ENCODE data around the gene SPTAN1. TPM values are rescaled to one million over a fixed set of nuclear protein-coding genes. Genes with fewer than 3 reads are reported as not detected.

The SPTAN1 gene
- total RNA-seq, 1 donor from 2014 or later, result 237 TPM

DNA sequence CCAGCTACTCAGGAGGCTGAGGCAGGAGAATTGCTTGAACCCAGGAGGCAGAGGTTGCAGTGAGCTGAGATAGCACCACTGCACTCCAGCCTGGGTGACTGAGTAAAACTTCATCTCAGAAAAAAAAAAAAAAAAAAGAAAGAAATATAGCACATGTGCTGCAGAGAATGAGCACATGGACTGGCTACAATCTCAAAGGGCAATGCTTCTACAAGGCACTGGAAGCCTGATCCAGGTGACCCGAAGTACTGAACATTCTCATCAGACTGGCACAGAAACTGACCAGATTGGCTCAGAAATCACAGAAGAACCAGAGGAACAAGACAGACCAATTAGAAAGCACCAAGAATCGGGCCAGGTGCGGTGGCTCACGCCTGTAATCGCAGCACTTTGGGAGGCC lies 99.4 kb downstream of the SPTAN1 start:
- intact Hi-C loops (cut with micrococcal nuclease), result no loop called here
- POLR2A ChIA-PET, result interaction anchor here (0.6 to 0.9 kb wide), 3 partner anchors 37 to 121 kb away, joined by 3 to 8 read pairs (median 7); partner anchors contain the start of gene SET
- no peak for ATAC-seq (ENCODE audit: low read depth)
- TF ChIP-seq, protein P1, sequence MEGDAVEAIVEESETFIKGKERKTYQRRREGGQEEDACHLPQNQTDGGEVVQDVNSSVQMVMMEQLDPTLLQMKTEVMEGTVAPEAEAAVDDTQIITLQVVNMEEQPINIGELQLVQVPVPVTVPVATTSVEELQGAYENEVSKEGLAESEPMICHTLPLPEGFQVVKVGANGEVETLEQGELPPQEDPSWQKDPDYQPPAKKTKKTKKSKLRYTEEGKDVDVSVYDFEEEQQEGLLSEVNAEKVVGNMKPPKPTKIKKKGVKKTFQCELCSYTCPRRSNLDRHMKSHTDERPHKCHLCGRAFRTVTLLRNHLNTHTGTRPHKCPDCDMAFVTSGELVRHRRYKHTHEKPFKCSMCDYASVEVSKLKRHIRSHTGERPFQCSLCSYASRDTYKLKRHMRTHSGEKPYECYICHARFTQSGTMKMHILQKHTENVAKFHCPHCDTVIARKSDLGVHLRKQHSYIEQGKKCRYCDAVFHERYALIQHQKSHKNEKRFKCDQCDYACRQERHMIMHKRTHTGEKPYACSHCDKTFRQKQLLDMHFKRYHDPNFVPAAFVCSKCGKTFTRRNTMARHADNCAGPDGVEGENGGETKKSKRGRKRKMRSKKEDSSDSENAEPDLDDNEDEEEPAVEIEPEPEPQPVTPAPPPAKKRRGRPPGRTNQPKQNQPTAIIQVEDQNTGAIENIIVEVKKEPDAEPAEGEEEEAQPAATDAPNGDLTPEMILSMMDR (IDR thresholded peaks at IDR 0.05), result no peak
- peaks cover 19% of the 10 kb centered on the region for H3K4me1 Mint-ChIP-seq
- no peaks in the 10 kb centered on the region for H3K27me3 Mint-ChIP-seq
- no peak overlapping the region for H3K27ac Mint-ChIP-seq
- no peaks in the 10 kb centered on the region for H3K9me3 Mint-ChIP-seq
- CTCF ChIA-PET, result interaction anchor here (0.7 kb wide), 1 partner anchor 297 kb away, joined by 3 read pairs; no protein-coding TSS in a partner anchor
- DNase-seq, result no peak
- peaks cover 4% of the 10 kb centered on the region for H3K36me3 Mint-ChIP-seq (ENCODE audit: low read depth)
- no peak overlapping the region for H3K4me3 Mint-ChIP-seq

DNA sequence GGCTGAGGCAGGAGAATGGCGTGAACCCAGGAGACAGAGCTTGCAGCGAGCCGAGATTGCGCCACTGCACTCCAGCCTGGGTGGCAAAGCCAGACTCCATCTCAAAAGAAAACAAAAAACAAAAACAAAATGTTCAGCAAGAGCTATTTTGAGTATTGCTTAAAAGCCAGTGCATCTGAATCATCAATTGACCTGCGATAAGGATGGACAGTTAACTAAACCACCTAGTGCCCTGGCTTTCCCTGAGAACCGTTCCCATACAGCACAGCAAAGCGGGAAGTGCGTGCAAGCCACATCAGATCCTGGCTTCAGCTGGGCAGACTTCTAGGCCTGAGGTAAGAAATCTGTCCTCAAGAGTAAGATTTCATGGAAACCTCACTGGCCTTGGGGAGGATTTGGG lies 101.5 kb downstream of the SPTAN1 start:
- no peak overlapping the region for H3K4me3 Mint-ChIP-seq
- no peaks in the 10 kb centered on the region for H3K27me3 Mint-ChIP-seq
- DNase-seq (no peak), ATAC-seq (ENCODE audit: low read depth) (no peak)
- ChIA-PET CTCF (no interaction called here), POLR2A (interaction anchor here (0.7 to 3.2 kb wide), 7 partner anchors 10 to 249 kb away, joined by 3 to 21 read pairs (median 4); partner anchors contain the start of gene SET)
- TF ChIP-seq, protein P1 (IDR thresholded peaks at IDR 0.05), result no peak
- H3K36me3 Mint-ChIP-seq (ENCODE audit: low read depth), result peaks cover 4% of the 10 kb centered on the region
- H3K27ac Mint-ChIP-seq, result no peak overlapping the region
- H3K4me1 Mint-ChIP-seq, result peaks cover 20% of the 10 kb centered on the region
- intact Hi-C loops (cut with micrococcal nuclease), result no loop called here
- H3K9me3 Mint-ChIP-seq, result no peaks in the 10 kb centered on the region

DNA sequence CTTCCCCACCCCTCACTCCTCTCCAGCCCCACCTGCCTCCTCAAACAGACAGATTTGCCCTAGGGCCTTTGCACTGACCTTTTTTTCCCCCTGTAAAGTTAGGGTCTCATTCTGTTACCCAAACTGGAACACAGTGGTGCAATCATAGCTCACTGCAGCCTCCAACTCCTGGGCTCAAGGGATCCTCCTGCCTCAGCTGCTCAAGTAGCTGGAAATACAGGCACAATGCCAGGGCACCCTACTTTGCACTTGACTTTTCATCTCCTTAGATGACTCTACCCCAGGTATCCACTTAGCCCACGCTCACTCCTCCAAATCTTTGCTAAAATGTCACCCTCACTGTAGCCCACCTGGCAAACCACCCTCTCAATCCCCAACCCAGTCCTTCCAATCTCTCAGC lies 102.1 kb downstream of the SPTAN1 start:
- intact Hi-C loops (cut with micrococcal nuclease), result no loop called here
- TF ChIP-seq, protein P1 (IDR thresholded peaks at IDR 0.05), result no peak
- DNase-seq, result no peak
- POLR2A ChIA-PET, result interaction anchor here (0.6 to 3.2 kb wide), 7 partner anchors 10 to 209 kb away, joined by 3 to 21 read pairs (median 4); partner anchors contain the start of genes SET and ZDHHC12
- Mint-ChIP-seq H3K4me3 (peak overlapping the region; percentile 48), H3K9me3 (no peaks in the 10 kb centered on the region), H3K36me3 (ENCODE audit: low read depth) (peaks cover 4% of the 10 kb centered on the region), H3K27me3 (no peaks in the 10 kb centered on the region), H3K4me1 (peaks cover 18% of the 10 kb centered on the region), H3K27ac (peak overlapping the region; percentile 61)
- ATAC-seq (ENCODE audit: low read depth), result no peak
- CTCF ChIA-PET, result no interaction called here

- Mint-ChIP-seq H3K4me3 (peak within 1 kb of the TSS; percentile 92), H3K9me3 (no peaks in the 10 kb centered on the region), H3K27ac (peak within 1 kb of the TSS; percentile 99), H3K36me3 (ENCODE audit: low read depth) (peaks cover 4% of the 10 kb centered on the region), H3K4me1 (peaks cover 18% of the 10 kb centered on the region), H3K27me3 (no peaks in the 10 kb centered on the region)
- DNase-seq (peak; percentile 80), ATAC-seq (ENCODE audit: low read depth) (peak; percentile 73)
- TF ChIP-seq, protein P1 (IDR thresholded peaks at IDR 0.05), result no peak
- intact Hi-C loops (cut with micrococcal nuclease), result loop anchor here (1.0 to 5.0 kb wide), 9 partner anchors 13 to 334 kb away; partner anchors contain the start of genes COQ4, KYAT1, LRRC8A and PKN3
- POLR2A ChIA-PET, result interaction anchor here (0.5 to 2.3 kb wide), 16 partner anchors 13 to 439 kb away, joined by 3 to 16 read pairs (median 6); partner anchors contain the start of genes ENDOG, SET and ZDHHC12
- CTCF ChIA-PET, result no interaction called here
Observed at GRCh38 chr9:128656416-128657343, 104.3 kb downstream of the SPTAN1 start, which contains the start of gene DYNC2I2. DYNC2I2 (minus strand) TSS chr9:128656847; CDS start chr9:128656726, 121 bp downstream.

DNA sequence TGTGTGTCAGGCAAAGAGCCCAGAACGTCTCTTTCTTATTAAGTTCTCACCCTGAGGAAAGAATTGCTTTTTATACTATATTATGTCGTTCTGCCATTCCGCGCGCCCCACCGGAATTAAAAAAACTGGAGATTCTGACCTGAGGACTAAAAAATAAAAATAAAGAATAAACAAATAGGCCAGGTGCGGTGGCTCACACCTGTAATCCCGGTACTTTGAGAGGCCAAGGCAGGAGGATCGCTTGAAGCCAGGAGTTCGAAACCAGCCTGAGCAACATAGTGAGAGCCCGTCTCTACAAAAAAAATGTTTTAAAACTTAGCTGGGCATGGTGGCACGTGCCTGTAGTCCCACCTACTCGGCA lies 104.9 kb downstream of the SPTAN1 start:
- ChIA-PET CTCF (no interaction called here), POLR2A (interaction anchor here (0.5 to 2.1 kb wide), 12 partner anchors 13 to 132 kb away, joined by 3 to 13 read pairs (median 6); partner anchors contain the start of genes SET and ZDHHC12)
- Mint-ChIP-seq H3K4me3 (peak overlapping the region; percentile 92), H3K9me3 (no peaks in the 10 kb centered on the region), H3K36me3 (ENCODE audit: low read depth) (peaks cover 2% of the 10 kb centered on the region), H3K27me3 (no peaks in the 10 kb centered on the region), H3K4me1 (peaks cover 18% of the 10 kb centered on the region), H3K27ac (peak overlapping the region; percentile 99)
- TF ChIP-seq, protein P1 (IDR thresholded peaks at IDR 0.05), result no peak
- intact Hi-C loops (cut with micrococcal nuclease), result loop anchor here (2.0 to 5.0 kb wide), 2 partner anchors 67 to 225 kb away; partner anchors contain the start of genes KYAT1, LRRC8A and ZDHHC12
- DNase-seq (no peak), ATAC-seq (ENCODE audit: low read depth) (no peak)

Data from activated B cell treated with CpG ODN at 0.5 μM for 24 hours (primary cell).